ENCODE results near the gene FOXI1.

DNA sequence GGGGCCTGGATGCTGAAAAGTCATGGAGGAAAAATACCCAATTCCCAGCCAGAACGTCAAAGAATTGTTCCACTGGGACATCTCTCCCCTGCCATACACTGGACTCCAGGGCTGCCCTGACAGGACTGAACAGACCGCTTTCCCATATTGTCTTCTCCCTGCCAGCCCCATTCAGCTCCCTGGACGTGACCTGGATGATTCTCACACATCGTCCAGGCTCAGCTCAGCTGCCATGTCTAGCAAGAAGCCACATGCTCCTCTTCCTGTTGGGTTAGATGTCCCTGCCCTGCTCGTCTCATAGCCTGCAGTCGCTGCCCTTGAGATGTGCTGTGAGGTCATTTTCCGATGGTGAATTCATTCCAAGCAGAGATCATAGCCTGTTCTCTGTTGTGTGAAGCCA is 37.4 kb downstream of the FOXI1 start:
- TF ChIP-seq POLR2A (IDR thresholded peaks at IDR 0.05; ENCODE audit: borderline replicate concordance, extremely low read depth, insufficient read depth, insufficient read length) (no peak), ELF1 (IDR thresholded peaks at IDR 0.05; ENCODE audit: borderline replicate concordance, low read depth) (no peak), EZH2phosphoT487 (IDR thresholded peaks at IDR 0.05; ENCODE audit: borderline replicate concordance) (no peak), ATF3 (IDR thresholded peaks at IDR 0.05) (no peak), FOSL1 (IDR thresholded peaks at IDR 0.05; ENCODE audit: low read depth) (no peak), POLR2AphosphoS5 (IDR thresholded peaks at IDR 0.05; ENCODE audit: low read depth, low read length) (no peak), EZH2 (IDR thresholded peaks at IDR 0.05) (no peak), CBX3 (IDR thresholded peaks at IDR 0.05; ENCODE audit: low read depth) (no peak), CEBPB (IDR thresholded peaks at IDR 0.05; ENCODE audit: low read depth) (no peak)
- TF ChIP-seq, protein P1, sequence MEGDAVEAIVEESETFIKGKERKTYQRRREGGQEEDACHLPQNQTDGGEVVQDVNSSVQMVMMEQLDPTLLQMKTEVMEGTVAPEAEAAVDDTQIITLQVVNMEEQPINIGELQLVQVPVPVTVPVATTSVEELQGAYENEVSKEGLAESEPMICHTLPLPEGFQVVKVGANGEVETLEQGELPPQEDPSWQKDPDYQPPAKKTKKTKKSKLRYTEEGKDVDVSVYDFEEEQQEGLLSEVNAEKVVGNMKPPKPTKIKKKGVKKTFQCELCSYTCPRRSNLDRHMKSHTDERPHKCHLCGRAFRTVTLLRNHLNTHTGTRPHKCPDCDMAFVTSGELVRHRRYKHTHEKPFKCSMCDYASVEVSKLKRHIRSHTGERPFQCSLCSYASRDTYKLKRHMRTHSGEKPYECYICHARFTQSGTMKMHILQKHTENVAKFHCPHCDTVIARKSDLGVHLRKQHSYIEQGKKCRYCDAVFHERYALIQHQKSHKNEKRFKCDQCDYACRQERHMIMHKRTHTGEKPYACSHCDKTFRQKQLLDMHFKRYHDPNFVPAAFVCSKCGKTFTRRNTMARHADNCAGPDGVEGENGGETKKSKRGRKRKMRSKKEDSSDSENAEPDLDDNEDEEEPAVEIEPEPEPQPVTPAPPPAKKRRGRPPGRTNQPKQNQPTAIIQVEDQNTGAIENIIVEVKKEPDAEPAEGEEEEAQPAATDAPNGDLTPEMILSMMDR (IDR thresholded peaks at IDR 0.05 in 2 of 3, conservative IDR thresholded peaks at IDR 0.05 in 1 of 3; ENCODE audit: borderline replicate concordance in 1 of 3, insufficient read depth in 1 of 3, low read depth in 2 of 3, low read length in 2 of 3) = no peak
- TF ChIP-seq, protein P2, sequence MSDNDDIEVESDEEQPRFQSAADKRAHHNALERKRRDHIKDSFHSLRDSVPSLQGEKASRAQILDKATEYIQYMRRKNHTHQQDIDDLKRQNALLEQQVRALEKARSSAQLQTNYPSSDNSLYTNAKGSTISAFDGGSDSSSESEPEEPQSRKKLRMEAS (IDR thresholded peaks at IDR 0.05) = no peak

Measured in HCT116 (cell line).